ENCODE measurements around the gene KNCN. TPM values are rescaled to one million over a fixed set of nuclear protein-coding genes. Genes with fewer than 3 reads are reported as not detected.

KNCN gene
- polyA plus RNA-seq, 1 donor from 2014 or later = not detected

DNA sequence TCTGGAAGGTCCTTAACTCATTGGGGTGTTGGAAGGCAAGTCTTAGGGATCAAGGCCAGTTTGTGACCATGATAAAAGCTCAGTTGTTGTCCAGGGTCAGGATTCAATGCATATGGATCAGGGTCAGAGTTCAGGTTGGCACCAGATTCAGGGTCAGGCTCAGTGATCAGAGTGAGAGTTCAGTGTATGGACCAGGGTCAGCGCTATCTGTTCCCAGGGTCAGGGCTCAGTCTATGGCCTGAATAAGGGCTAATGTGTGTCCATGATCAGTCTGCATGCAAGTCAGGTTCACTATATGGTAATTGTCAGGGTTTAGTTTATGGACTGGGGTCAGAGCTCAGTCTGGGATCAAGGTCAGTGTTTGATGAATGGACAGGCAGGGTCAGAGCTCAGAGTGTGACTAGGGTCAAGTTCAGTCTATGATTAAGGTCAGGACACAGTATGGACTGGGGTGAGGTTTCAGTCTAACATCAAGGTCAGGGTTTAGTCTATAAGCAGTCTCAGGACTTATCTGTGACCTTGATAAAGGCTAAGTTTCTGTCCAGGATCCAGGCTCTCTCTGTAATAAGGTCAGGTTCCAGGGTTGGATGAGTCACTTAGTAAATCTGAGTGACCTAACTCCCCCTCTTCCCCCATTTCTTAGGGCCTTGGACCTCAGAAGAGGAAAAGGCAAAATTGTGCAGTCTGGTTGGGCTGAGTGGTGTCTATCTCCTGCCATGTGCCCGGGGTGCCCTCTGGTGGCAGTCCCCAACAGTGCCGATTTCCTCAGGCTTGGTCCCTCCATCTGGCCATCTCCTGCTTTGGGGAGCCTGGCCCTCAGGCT lies 23.8 kb downstream of the KNCN start:
- no peak overlapping the region for H3K27ac Mint-ChIP-seq
- H3K4me1 Mint-ChIP-seq = no peaks in the 10 kb centered on the region
- H3K27me3 Mint-ChIP-seq = peaks cover 54% of the 10 kb centered on the region
- peaks cover 0 to 2% (median 0%) of the 10 kb centered on the region in 3 donors for H3K9me3 Mint-ChIP-seq
- H3K36me3 Mint-ChIP-seq = peaks cover 2% of the 10 kb centered on the region
- H3K4me3 Mint-ChIP-seq = no peak overlapping the region

GRCh38 chr1:46526691-46527291 lies 24.7 kb downstream of the KNCN start:
- Mint-ChIP-seq H3K4me1 (peaks cover 0 to 2% (median 0%) of the 10 kb centered on the region in 3 donors), H3K4me3 (no peak overlapping the region), H3K9me3 (peaks cover 0 to 2% (median 0%) of the 10 kb centered on the region in 3 donors), H3K27ac (peak overlapping the region in 1 of 3 donors; percentile 17), H3K36me3 (peaks cover 2% of the 10 kb centered on the region), H3K27me3 (peaks cover 57% of the 10 kb centered on the region)

DNA sequence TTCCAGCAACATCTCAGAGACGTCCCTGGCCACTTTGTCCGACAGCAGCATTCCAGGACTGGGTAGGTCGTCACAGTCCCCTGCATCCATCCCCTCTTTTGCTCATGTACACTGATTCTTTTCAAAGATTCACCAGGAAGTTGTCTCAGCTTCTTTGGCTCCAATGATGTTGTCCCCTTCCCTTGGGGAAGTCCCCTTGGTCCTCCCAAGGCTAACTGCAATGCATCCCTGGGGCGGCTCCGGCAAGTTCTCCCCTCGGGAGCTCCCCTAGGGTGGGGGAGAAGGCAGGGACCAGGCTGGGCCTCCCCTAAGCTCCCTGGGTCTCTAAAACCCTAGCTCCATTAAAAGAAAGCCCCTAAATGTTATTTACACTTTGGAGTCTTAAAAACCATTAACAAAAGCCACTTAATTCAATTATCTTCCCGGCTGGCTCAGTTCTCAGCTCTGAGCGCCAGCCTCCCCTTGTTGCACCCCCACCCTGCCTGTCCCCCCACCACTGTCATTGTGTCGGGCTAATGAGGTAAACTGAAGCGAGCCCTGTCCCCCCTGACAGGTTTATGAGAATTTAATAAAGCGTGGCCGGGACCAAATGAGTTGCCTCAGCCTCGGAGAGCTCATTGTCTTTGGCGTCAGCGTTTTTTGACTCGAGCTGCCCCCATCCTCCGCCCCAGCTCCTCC lies 25.3 kb downstream of the KNCN start:
- Mint-ChIP-seq H3K4me1 (peaks cover 0 to 2% (median 0%) of the 10 kb centered on the region in 3 donors), H3K9me3 (peaks cover 0 to 2% (median 0%) of the 10 kb centered on the region in 3 donors), H3K36me3 (peaks cover 2% of the 10 kb centered on the region), H3K27me3 (peaks cover 56% of the 10 kb centered on the region), H3K27ac (peak overlapping the region in 1 of 3 donors; percentile 69), H3K4me3 (peak overlapping the region in 2 of 4 donors; percentile 36 to 41)

GRCh38 chr1:46525253-46525983 lies 26.0 kb downstream of the KNCN start:
- Mint-ChIP-seq H3K27me3 (peaks cover 54% of the 10 kb centered on the region), H3K36me3 (peaks cover 2% of the 10 kb centered on the region), H3K4me3 (peak overlapping the region in 1 of 4 donors; percentile 41), H3K9me3 (peaks cover 0 to 2% (median 0%) of the 10 kb centered on the region in 3 donors), H3K27ac (peak overlapping the region in 1 of 3 donors; percentile 69), H3K4me1 (peaks cover 0 to 2% (median 0%) of the 10 kb centered on the region in 3 donors)

- no peak overlapping the region for H3K27ac Mint-ChIP-seq
- peaks cover 2% of the 10 kb centered on the region for H3K36me3 Mint-ChIP-seq
- H3K4me1 Mint-ChIP-seq = peaks cover 0 to 2% (median 0%) of the 10 kb centered on the region in 3 donors
- peaks cover 53% of the 10 kb centered on the region for H3K27me3 Mint-ChIP-seq
- peaks cover 0 to 2% (median 0%) of the 10 kb centered on the region in 3 donors for H3K9me3 Mint-ChIP-seq
- no peak overlapping the region for H3K4me3 Mint-ChIP-seq
These were observed 26.6 kb downstream of the KNCN start for GRCh38 chr1:46524843-46525242.

DNA sequence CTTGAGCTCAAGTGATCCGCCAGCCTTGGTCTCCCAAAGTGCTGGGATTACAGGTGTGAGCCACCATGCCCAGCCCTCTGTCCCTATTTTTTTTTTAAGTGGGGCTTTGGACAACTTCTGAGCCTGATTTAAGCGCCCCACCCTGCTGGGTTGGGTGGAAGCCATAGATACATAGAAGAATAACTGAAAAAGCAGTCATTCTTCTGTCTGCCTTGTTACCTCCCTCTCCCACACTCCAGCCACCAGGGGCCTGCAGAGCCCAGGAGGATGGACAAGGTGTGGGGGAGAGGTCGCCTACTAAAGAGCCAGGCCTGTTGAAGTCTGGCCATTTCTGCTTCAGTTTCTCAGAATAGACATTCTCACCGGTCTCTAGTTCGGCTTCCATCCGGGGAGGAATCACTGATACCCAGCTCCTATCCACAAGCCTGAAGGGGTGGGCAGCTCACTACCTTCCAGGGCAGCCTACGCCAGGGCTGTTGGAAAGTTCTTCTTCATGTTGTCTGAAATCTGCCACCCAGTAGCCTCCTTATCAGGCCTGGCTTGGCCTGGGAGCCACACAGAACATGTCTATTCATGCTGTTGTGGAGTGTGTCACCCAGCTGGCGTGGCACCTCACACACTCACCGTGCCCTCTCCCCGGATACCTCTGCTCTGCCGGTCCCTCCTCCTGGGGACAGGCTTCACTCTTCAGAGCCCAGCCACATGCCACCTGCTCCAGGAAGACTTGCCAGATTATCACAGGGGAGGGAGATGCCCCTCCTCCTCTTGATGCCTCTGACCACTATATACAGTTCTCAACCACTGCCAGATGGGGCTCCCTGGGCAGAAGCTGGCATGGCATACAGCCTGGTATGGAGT lies 27.7 kb downstream of the KNCN start:
- Mint-ChIP-seq H3K36me3 (no peaks in the 10 kb centered on the region), H3K4me1 (peaks cover 0 to 2% (median 0%) of the 10 kb centered on the region in 3 donors), H3K27me3 (peaks cover 46% of the 10 kb centered on the region)

DNA sequence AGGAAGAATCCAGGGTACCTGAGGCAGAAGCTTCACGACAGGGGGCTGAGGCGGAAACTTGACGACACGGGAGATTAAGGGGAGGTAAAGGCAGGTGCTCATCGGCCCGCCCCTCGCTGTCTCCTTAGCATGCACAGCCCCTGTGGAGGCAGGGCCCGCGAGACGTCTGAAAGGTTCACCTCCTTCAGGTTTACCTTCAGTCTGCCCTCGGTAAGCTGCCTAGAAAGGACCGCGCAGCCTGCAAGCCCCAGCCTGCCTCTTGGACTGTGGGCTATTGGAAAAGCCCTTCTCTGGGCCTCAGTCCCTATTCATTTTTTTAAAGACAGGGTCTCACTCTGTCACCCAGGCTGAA lies 28.5 kb downstream of the KNCN start:
- Mint-ChIP-seq H3K27ac (no peak overlapping the region), H3K27me3 (peaks cover 47% of the 10 kb centered on the region), H3K4me1 (peaks cover 0 to 2% (median 0%) of the 10 kb centered on the region in 3 donors), H3K4me3 (no peak overlapping the region), H3K36me3 (no peaks in the 10 kb centered on the region), H3K9me3 (peaks cover 0 to 2% (median 0%) of the 10 kb centered on the region in 3 donors)

More for the DNA sequence above, 27.7 kb downstream of the KNCN start:
- H3K4me3 Mint-ChIP-seq = peak overlapping the region in 1 of 4 donors; percentile 50
- peaks cover 0 to 2% (median 0%) of the 10 kb centered on the region in 3 donors for H3K9me3 Mint-ChIP-seq
- H3K27ac Mint-ChIP-seq = no peak overlapping the region

- Mint-ChIP-seq H3K9me3 (peaks cover 0 to 2% (median 0%) of the 10 kb centered on the region in 3 donors), H3K27me3 (peaks cover 47% of the 10 kb centered on the region), H3K27ac (no peak overlapping the region), H3K36me3 (no peaks in the 10 kb centered on the region), H3K4me1 (peaks cover 0 to 2% (median 0%) of the 10 kb centered on the region in 3 donors), H3K4me3 (no peak overlapping the region)
These were observed 29.1 kb downstream of the KNCN start for GRCh38 chr1:46522184-46522968.

DNA sequence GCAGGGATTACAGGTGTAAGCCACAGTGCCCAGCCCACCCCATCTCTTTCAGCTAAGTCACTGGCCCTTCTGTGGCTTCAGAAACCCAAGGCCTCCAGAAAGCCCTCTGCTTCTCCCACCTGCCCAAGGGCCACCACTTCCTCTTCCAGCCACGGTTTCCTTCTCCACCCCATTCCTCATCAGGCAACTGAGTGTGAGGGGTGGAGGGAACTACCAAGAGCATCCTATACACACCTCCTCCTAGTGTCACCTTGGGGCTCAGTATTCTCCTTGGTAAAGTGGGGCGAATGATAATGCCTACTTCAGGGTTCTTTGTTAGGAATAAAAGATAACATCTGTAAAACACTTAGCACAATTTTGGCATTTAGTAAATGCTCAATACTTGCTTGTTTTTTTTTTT lies 30.0 kb downstream of the KNCN start:
- no peaks in the 10 kb centered on the region for H3K36me3 Mint-ChIP-seq
- H3K27ac Mint-ChIP-seq = peak overlapping the region in 1 of 3 donors; percentile 93
- H3K4me1 Mint-ChIP-seq = peaks cover 0 to 5% (median 0%) of the 10 kb centered on the region in 3 donors
- no peak overlapping the region for H3K4me3 Mint-ChIP-seq
- peaks cover 0 to 2% (median 0%) of the 10 kb centered on the region in 3 donors for H3K9me3 Mint-ChIP-seq
- peaks cover 44% of the 10 kb centered on the region for H3K27me3 Mint-ChIP-seq

DNA sequence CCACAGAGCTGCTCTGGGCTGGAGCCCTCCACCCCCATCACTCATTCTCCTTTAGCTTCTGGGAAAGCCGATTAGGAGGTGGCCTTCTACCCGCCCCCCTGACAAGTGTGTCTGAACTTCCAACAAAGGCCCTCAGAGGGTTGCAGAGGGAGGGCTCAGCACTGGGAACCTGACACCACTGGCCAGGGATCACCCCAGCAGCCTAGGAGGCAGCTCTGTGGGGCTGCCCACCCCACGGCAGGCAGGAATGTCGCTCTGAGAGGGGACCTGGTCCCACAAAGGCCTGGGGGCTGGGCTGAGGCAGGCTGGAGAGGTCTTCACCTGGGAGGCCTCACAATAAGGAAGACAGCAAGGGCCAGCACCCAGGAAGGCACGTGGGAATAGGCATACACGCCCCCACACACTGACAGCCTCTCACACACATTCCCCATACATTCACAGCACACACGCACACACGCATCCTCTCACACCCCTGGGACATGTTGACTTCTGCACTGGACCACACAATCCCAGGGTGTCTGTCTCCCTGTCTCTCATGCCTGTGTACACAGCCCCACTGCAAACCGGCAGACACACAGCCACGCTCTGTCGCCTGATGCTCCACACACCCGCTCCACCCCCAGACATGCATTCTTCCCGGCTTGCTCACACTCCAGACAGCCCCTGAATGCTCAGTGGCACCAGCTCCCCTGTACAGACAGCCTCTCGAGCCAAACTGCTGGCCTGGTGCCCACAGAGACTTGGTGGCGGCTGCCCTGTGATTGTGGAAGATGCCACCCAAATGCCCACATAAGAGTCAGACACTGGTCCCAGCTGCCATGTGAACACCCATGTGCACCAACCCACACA lies 31.2 kb downstream of the KNCN start:
- H3K36me3 Mint-ChIP-seq = no peaks in the 10 kb centered on the region

DNA sequence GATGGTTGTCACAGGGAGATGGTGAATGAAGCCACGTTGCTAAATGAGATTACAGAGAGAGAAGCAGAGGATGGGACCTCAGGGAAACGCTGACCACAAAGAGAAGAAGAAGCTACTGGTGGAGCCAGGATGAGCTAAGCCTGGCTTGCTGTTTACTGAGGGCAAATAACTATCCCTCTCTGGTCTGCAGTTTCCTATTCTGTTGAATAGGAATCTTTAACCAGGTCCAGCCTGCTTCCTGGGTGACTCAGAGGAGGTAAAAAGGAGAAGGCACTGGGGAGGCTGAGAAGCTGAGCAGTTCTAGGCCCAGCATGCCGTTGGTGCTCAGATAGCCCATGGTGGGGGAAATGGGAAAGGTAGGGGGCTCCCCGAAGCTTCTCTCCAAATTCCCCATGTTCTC lies 32.2 kb downstream of the KNCN start:
- no peak overlapping the region for H3K27ac Mint-ChIP-seq
- H3K36me3 Mint-ChIP-seq = no peaks in the 10 kb centered on the region
- H3K4me1 Mint-ChIP-seq = peaks cover 0 to 5% (median 2%) of the 10 kb centered on the region in 3 donors
- H3K9me3 Mint-ChIP-seq = no peaks in the 10 kb centered on the region
- H3K27me3 Mint-ChIP-seq = peaks cover 32% of the 10 kb centered on the region
- H3K4me3 Mint-ChIP-seq = no peak overlapping the region

More for the DNA sequence above, 31.2 kb downstream of the KNCN start:
- Mint-ChIP-seq H3K27me3 (peaks cover 34% of the 10 kb centered on the region), H3K9me3 (no peaks in the 10 kb centered on the region), H3K4me3 (no peak overlapping the region), H3K27ac (no peak overlapping the region), H3K4me1 (peaks cover 0 to 5% (median 0%) of the 10 kb centered on the region in 3 donors)

DNA sequence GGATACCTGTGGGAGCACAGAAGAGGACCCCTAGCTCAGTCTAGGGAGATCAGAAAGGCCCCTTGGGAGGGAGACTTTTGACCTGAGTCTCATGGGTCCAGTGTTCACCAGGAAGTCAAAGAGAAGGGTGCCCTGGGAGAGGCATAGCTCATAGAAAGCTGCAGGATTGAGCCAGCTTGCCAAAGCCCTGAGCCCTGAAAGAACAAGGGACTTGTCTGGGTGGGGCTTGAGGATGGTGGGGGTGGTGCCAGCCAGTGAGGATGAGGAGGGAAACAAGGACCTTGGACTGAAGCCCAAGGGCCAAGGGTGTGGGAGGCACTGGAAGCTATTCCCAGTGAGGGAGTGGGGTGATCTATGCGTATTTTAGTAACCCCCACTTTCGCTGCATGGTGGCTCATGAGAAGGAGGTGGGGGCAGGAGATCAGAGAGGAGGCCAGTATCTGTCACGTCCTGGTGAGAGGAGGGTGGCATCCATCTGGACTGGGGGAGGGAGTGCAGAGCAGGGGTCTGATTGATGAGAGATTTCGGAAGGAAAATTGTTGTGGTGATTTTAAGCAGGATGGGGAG lies 33.4 kb downstream of the KNCN start:
- peaks cover 0 to 5% (median 2%) of the 10 kb centered on the region in 3 donors for H3K4me1 Mint-ChIP-seq
- no peak overlapping the region for H3K27ac Mint-ChIP-seq
- H3K9me3 Mint-ChIP-seq = no peaks in the 10 kb centered on the region
- H3K27me3 Mint-ChIP-seq = peaks cover 34% of the 10 kb centered on the region
- no peak overlapping the region for H3K4me3 Mint-ChIP-seq
- H3K36me3 Mint-ChIP-seq = no peaks in the 10 kb centered on the region

All from IgD-negative memory B cell (primary cell).